SK-N-SH treated with all-trans-retinoic acid at 6 μM for 48 hours (cell line): ENCODE measurements around the gene STMN1.

ENCODE experiments used
- ATAC-seq: fragments of 200-7000 bp; cut with Tn5 transposase; 3 replicates; pipeline ENCODE4 v1.9.1; 2020; ENCODE audit warnings: mild to moderate bottlenecking, moderate library complexity
- ARNTL ChIP-seq: fragments of 450-650 bp; formaldehyde crosslinking; IDR thresholded peaks from 2 replicates; pipeline ENCODE4 v1.5.0; 2020; ENCODE audit warnings: low read depth, mild to moderate bottlenecking, moderate library complexity, borderline replicate concordance
- CREB5 ChIP-seq: fragments of 250-450 bp; sonication (Bioruptor Pico); IDR thresholded peaks from 2 replicates; pipeline ENCODE4 v1.5.1; 2020; ENCODE audit warnings: low read depth, mild to moderate bottlenecking, moderate library complexity
- CSDC2 ChIP-seq: fragments of 250-450 bp; sonication (Bioruptor Pico); IDR thresholded peaks from 2 replicates; pipeline ENCODE4 v1.5.0; 2020; ENCODE audit warnings: mild to moderate bottlenecking, moderate library complexity
- CSRNP3 ChIP-seq: fragments of 250-450 bp; sonication (Bioruptor Pico); IDR thresholded peaks from 2 replicates; pipeline ENCODE4 v1.5.1; 2021; ENCODE audit warnings: mild to moderate bottlenecking, moderate library complexity
- ESRRG ChIP-seq: fragments of 250-450 bp; sonication (Bioruptor Pico); IDR thresholded peaks from 2 replicates; pipeline ENCODE4 v1.6.1; 2021; ENCODE audit warnings: mild to moderate bottlenecking
- GLIS3 ChIP-seq: fragments of 250-450 bp; sonication (Bioruptor Pico); IDR thresholded peaks from 2 replicates; pipeline ENCODE4 v1.5.0; 2020; ENCODE audit warnings: mild to moderate bottlenecking, moderate library complexity
- OSR1 ChIP-seq: fragments of 250-450 bp; sonication (Bioruptor Pico); IDR thresholded peaks from 2 replicates; pipeline ENCODE4 v1.8.0; 2022; ENCODE audit warnings: moderate library complexity, mild to moderate bottlenecking, inconsistent platforms
- POU6F1 ChIP-seq: fragments of 250-450 bp; sonication (Bioruptor Pico); IDR thresholded peaks from 2 replicates; pipeline ENCODE4 v1.8.0; 2021; ENCODE audit warnings: low read depth, mild to moderate bottlenecking, moderate library complexity, borderline replicate concordance
- PPARA ChIP-seq: fragments of 250-450 bp; sonication (Bioruptor Pico); IDR thresholded peaks from 2 replicates; pipeline ENCODE4 v1.5.0; 2020; ENCODE audit warnings: mild to moderate bottlenecking, borderline replicate concordance
- RARB ChIP-seq: fragments of 250-450 bp; sonication (Bioruptor Pico); IDR thresholded peaks from 2 replicates; pipeline ENCODE4 v1.8.0; 2021; ENCODE audit warnings: mild to moderate bottlenecking, moderate library complexity
- SNAI2 ChIP-seq: fragments of 250-450 bp; sonication (Bioruptor Pico); IDR thresholded peaks from 2 replicates; pipeline ENCODE4 v1.5.0; 2020; ENCODE audit warnings: mild to moderate bottlenecking, moderate library complexity
- TCF4 ChIP-seq: fragments of 250-450 bp; sonication (Bioruptor Pico); IDR thresholded peaks from 2 replicates; pipeline ENCODE4 v1.8.0; 2021; ENCODE audit warnings: mild to moderate bottlenecking, moderate library complexity, borderline replicate concordance
- TOX ChIP-seq: fragments of 250-450 bp; sonication (Bioruptor Pico); IDR thresholded peaks from 2 replicates; pipeline ENCODE4 v1.8.0; 2021; ENCODE audit warnings: mild to moderate bottlenecking, moderate library complexity, borderline replicate concordance
- TSHZ2 ChIP-seq: fragments of 250-450 bp; sonication (Bioruptor Pico); IDR thresholded peaks from 2 replicates; pipeline ENCODE4 v1.5.0; 2020; ENCODE audit warnings: mild to moderate bottlenecking, moderate library complexity
- ZFP3 ChIP-seq: fragments of 250-450 bp; sonication (Bioruptor Pico); IDR thresholded peaks from 2 replicates; pipeline ENCODE4 v1.5.0; 2020; ENCODE audit warnings: mild to moderate bottlenecking, moderate library complexity
- ZFP30 ChIP-seq: fragments of 450-650 bp; formaldehyde crosslinking; IDR thresholded peaks from 2 replicates; pipeline ENCODE4 v1.5.0; 2022; ENCODE audit warnings: mild to moderate bottlenecking, moderate library complexity
- ZNF70 ChIP-seq: fragments of 450-650 bp; formaldehyde crosslinking; IDR thresholded peaks from 2 replicates; pipeline ENCODE4 v1.5.0; 2020; ENCODE audit warnings: mild to moderate bottlenecking, moderate library complexity
- ZNF8 ChIP-seq: fragments of 450-650 bp; formaldehyde crosslinking; IDR thresholded peaks from 2 replicates; pipeline ENCODE4 v1.5.0; 2020; ENCODE audit warnings: mild to moderate bottlenecking, moderate library complexity

STMN1 gene

GRCh38 chr1:25904943-25905679 lies 1.1 kb downstream of the STMN1 start:
- ATAC-seq = peak; percentile 90
- TF ChIP-seq ZFP3 (CRISPR knock-in tag) = no peak
- no peak for TF ChIP-seq ZNF8
- no peak for TF ChIP-seq ZNF70
- no peak; the same call in 1 of the 2 replicates for TF ChIP-seq CREB5 (CRISPR knock-in tag)
- no peak for TF ChIP-seq TCF4 (CRISPR knock-in tag)
- no peak for TF ChIP-seq GLIS3 (CRISPR knock-in tag)
- no peak for TF ChIP-seq CSRNP3 (CRISPR knock-in tag)
- TF ChIP-seq TSHZ2 (CRISPR knock-in tag) = no peak

GRCh38 chr1:25903986-25904385 lies 2.2 kb downstream of the STMN1 start:
- TF ChIP-seq TCF4 (CRISPR knock-in tag) (no peak), ZFP3 (CRISPR knock-in tag) (no peak)
- ATAC-seq = no peak

GRCh38 chr1:25902462-25902861 lies 3.8 kb downstream of the STMN1 start:
- no peak for ATAC-seq
- TF ChIP-seq PPARA (CRISPR knock-in tag) = no peak
- no peak for TF ChIP-seq TOX (CRISPR knock-in tag)
- TF ChIP-seq OSR1 (CRISPR knock-in tag) = no peak
- no peak for TF ChIP-seq RARB
- no peak for TF ChIP-seq ZFP3 (CRISPR knock-in tag)
- no peak for TF ChIP-seq CSDC2 (CRISPR knock-in tag)
- no peak for TF ChIP-seq SNAI2 (CRISPR knock-in tag)
- TF ChIP-seq ARNTL (CRISPR knock-in tag) = no peak
- TF ChIP-seq ZNF70 = no peak
- TF ChIP-seq CREB5 (CRISPR knock-in tag) = no peak
- TF ChIP-seq POU6F1 (CRISPR knock-in tag) = no peak
- no peak for TF ChIP-seq ESRRG (CRISPR knock-in tag)
- no peak for TF ChIP-seq ZFP30 (CRISPR knock-in tag)

- no peak for TF ChIP-seq ESRRG (CRISPR knock-in tag)
- ATAC-seq = no peak
These were observed 6.0 kb downstream of the STMN1 start for GRCh38 chr1:25900219-25900618.

GRCh38 chr1:25899792-25900191 lies 6.4 kb downstream of the STMN1 start:
- ATAC-seq = no peak
- TF ChIP-seq RARB (no peak), OSR1 (CRISPR knock-in tag) (no peak), ZFP30 (CRISPR knock-in tag) (no peak), TSHZ2 (CRISPR knock-in tag) (no peak), CREB5 (CRISPR knock-in tag) (no peak), ZNF8 (no peak), CSDC2 (CRISPR knock-in tag) (no peak), TOX (CRISPR knock-in tag) (no peak), ZNF70 (no peak), ESRRG (CRISPR knock-in tag) (no peak)
